ENCODE measurements around the gene NOLC1.

Gene NOLC1

DNA sequence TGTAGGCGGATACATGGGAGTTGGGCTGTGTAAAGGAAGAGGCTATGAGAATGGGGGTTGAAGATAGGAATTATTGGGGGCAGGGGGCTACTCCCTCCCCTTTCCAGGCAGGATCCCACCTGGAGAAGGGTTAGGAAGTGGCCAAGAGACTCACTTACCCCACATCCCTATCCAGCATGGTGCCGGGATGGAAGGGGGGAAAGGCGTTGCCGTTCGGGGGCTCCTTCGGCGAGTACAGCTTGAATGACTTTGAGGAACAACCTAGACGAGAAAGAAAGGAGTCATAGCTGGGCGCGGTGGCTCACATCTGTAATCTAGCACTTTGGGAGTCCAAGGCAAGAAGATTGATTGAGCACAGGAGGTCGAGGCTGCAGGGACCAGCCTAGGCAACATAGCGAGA is 40.9 kb upstream of the NOLC1 start:
- Histone ChIP-seq H3K4me1 (ENCODE audit: insufficient read depth, poor library complexity, severe bottlenecking) (peaks cover 18% of the 10 kb centered on the region), H3K36me3 (ENCODE audit: low read depth) (peaks cover 39% of the 10 kb centered on the region), H3K27me3 (ENCODE audit: insufficient read depth, poor library complexity, severe bottlenecking) (no peaks in the 10 kb centered on the region), H3K4me3 (ENCODE audit: severe bottlenecking) (no peak overlapping the region), H3K27ac (ENCODE audit: poor library complexity, severe bottlenecking) (no peak overlapping the region), H3K9me3 (ENCODE audit: severe bottlenecking) (no peaks in the 10 kb centered on the region)
- no peak for TF ChIP-seq CTCF (IDR thresholded peaks at IDR 0.05; ENCODE audit: poor library complexity, severe bottlenecking)
- no peak for DNase-seq (ENCODE audit: low spot score)
- no peak for ATAC-seq (ENCODE audit: low read depth)

- H3K27me3 ChIP-seq (ENCODE audit: insufficient read depth, poor library complexity, severe bottlenecking): no peaks in the 10 kb centered on the region
- ATAC-seq (ENCODE audit: low read depth): no peak
- peak overlapping the region; percentile 73 for H3K27ac ChIP-seq (ENCODE audit: poor library complexity, severe bottlenecking)
- peaks cover 39% of the 10 kb centered on the region for H3K36me3 ChIP-seq (ENCODE audit: low read depth)
- no peaks in the 10 kb centered on the region for H3K9me3 ChIP-seq (ENCODE audit: severe bottlenecking)
- DNase-seq (ENCODE audit: low spot score): no peak
- peak; percentile 19 for TF ChIP-seq CTCF (IDR thresholded peaks at IDR 0.05; ENCODE audit: poor library complexity, severe bottlenecking)
- H3K4me3 ChIP-seq (ENCODE audit: severe bottlenecking): no peak overlapping the region
- H3K4me1 ChIP-seq (ENCODE audit: insufficient read depth, poor library complexity, severe bottlenecking): peaks cover 26% of the 10 kb centered on the region
These were observed 39.9 kb upstream of the NOLC1 start for GRCh38 chr10:102112210-102112817.

- no peak for DNase-seq (ENCODE audit: low spot score)
- Histone ChIP-seq H3K36me3 (ENCODE audit: low read depth) (peaks cover 34% of the 10 kb centered on the region), H3K27ac (ENCODE audit: poor library complexity, severe bottlenecking) (peak overlapping the region; percentile 73), H3K9me3 (ENCODE audit: severe bottlenecking) (no peaks in the 10 kb centered on the region), H3K4me1 (ENCODE audit: insufficient read depth, poor library complexity, severe bottlenecking) (peaks cover 37% of the 10 kb centered on the region), H3K27me3 (ENCODE audit: insufficient read depth, poor library complexity, severe bottlenecking) (no peaks in the 10 kb centered on the region), H3K4me3 (ENCODE audit: severe bottlenecking) (peak overlapping the region; percentile 43)
- no peak for TF ChIP-seq CTCF (IDR thresholded peaks at IDR 0.05; ENCODE audit: poor library complexity, severe bottlenecking)
- peak; percentile 52 for ATAC-seq (ENCODE audit: low read depth)
These were observed 38.8 kb upstream of the NOLC1 start for GRCh38 chr10:102113261-102113955.

- Histone ChIP-seq H3K4me1 (ENCODE audit: insufficient read depth, poor library complexity, severe bottlenecking) (peaks cover 43% of the 10 kb centered on the region), H3K9me3 (ENCODE audit: severe bottlenecking) (no peaks in the 10 kb centered on the region), H3K4me3 (ENCODE audit: severe bottlenecking) (peak overlapping the region; percentile 43), H3K36me3 (ENCODE audit: low read depth) (peaks cover 29% of the 10 kb centered on the region), H3K27me3 (ENCODE audit: insufficient read depth, poor library complexity, severe bottlenecking) (no peaks in the 10 kb centered on the region), H3K27ac (ENCODE audit: poor library complexity, severe bottlenecking) (peak overlapping the region; percentile 73)
- no peak for DNase-seq (ENCODE audit: low spot score)
- ATAC-seq (ENCODE audit: low read depth): peak; percentile 10
- no peak for TF ChIP-seq CTCF (IDR thresholded peaks at IDR 0.05; ENCODE audit: poor library complexity, severe bottlenecking)
These were observed 38.0 kb upstream of the NOLC1 start for GRCh38 chr10:102113956-102114857.

All from RWPE2 (cell line).